ENCODE results near the gene HSD17B3.

- TF ChIP-seq POLR2A (IDR thresholded peaks at IDR 0.05) (no peak), EP300 (IDR thresholded peaks at IDR 0.05) (no peak)
- TF ChIP-seq, protein P1, sequence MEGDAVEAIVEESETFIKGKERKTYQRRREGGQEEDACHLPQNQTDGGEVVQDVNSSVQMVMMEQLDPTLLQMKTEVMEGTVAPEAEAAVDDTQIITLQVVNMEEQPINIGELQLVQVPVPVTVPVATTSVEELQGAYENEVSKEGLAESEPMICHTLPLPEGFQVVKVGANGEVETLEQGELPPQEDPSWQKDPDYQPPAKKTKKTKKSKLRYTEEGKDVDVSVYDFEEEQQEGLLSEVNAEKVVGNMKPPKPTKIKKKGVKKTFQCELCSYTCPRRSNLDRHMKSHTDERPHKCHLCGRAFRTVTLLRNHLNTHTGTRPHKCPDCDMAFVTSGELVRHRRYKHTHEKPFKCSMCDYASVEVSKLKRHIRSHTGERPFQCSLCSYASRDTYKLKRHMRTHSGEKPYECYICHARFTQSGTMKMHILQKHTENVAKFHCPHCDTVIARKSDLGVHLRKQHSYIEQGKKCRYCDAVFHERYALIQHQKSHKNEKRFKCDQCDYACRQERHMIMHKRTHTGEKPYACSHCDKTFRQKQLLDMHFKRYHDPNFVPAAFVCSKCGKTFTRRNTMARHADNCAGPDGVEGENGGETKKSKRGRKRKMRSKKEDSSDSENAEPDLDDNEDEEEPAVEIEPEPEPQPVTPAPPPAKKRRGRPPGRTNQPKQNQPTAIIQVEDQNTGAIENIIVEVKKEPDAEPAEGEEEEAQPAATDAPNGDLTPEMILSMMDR (IDR thresholded peaks at IDR 0.05) = peak; percentile 79 to 100 (median 94)
Measured at GRCh38 chr9:96217754-96218693, 84.0 kb downstream of the HSD17B3 start.

Data from sigmoid colon (tissue), 4 donors.